HEK293 (cell line): ENCODE results near the gene PRKG1.

Experiments
- CTCF ChIP-seq: fragments of 450-650 bp; formaldehyde crosslinking; IDR thresholded peaks from 2 replicates; pipeline ENCODE4 v1.5.1; 2016; ENCODE audit warnings: missing biosample characterization, missing genetic modification characterization
- MYNN ChIP-seq: fragments of 450-650 bp; formaldehyde crosslinking; IDR thresholded peaks from 2 replicates; pipeline ENCODE4 v1.5.1; 2016; ENCODE audit warnings: missing biosample characterization, missing genetic modification characterization, borderline replicate concordance
- PBX3 ChIP-seq: sonication (generic); formaldehyde crosslinking; IDR thresholded peaks from 2 replicates; pipeline ENCODE4 v1.8.1; 2022; ENCODE audit warnings: mild to moderate bottlenecking, moderate library complexity, missing genetic modification reagents
- TCF7L2 ChIP-seq: IDR thresholded peaks from 2 replicates; pipeline ENCODE4 v1.6.1; 2011; ENCODE audit warnings: low read depth, mild to moderate bottlenecking, inconsistent platforms, low read length, moderate library complexity, borderline replicate concordance
- TRIM28 ChIP-seq: IDR thresholded peaks from 2 replicates; pipeline ENCODE4 v1.6.1; 2011; ENCODE audit warnings: low read length, control low read depth, borderline replicate concordance
- ZNF214 ChIP-seq: fragments of 450-650 bp; formaldehyde crosslinking; IDR thresholded peaks from 2 replicates; pipeline ENCODE4 v1.5.1; 2017; ENCODE audit warnings: missing biosample characterization, mild to moderate bottlenecking, missing genetic modification characterization, borderline replicate concordance
- ZNF555 ChIP-seq: fragments of 450-650 bp; formaldehyde crosslinking; conservative IDR thresholded peaks from 2 replicates; pipeline ENCODE4 v1.5.1; 2017; ENCODE audit warnings: missing biosample characterization, mild to moderate bottlenecking, missing genetic modification characterization, inconsistent platforms
- ZNF707 ChIP-seq: fragments of 450-650 bp; formaldehyde crosslinking; IDR thresholded peaks from 2 replicates; pipeline ENCODE4 v1.5.1; 2016; ENCODE audit warnings: missing biosample characterization, missing genetic modification characterization
- TF ChIP-seq, protein P1 (sequence below): fragments of 450-650 bp; formaldehyde crosslinking; IDR thresholded peaks from 2 replicates; pipeline ENCODE4 v1.5.1; 2016; ENCODE audit warnings: missing biosample characterization, missing genetic modification characterization

GRCh38 chr10:51590818-51591217 lies 516.5 kb downstream of the PRKG1 start:
- TF ChIP-seq ZNF555 (tag by site-specific recombination): no peak
- TF ChIP-seq, protein P1, sequence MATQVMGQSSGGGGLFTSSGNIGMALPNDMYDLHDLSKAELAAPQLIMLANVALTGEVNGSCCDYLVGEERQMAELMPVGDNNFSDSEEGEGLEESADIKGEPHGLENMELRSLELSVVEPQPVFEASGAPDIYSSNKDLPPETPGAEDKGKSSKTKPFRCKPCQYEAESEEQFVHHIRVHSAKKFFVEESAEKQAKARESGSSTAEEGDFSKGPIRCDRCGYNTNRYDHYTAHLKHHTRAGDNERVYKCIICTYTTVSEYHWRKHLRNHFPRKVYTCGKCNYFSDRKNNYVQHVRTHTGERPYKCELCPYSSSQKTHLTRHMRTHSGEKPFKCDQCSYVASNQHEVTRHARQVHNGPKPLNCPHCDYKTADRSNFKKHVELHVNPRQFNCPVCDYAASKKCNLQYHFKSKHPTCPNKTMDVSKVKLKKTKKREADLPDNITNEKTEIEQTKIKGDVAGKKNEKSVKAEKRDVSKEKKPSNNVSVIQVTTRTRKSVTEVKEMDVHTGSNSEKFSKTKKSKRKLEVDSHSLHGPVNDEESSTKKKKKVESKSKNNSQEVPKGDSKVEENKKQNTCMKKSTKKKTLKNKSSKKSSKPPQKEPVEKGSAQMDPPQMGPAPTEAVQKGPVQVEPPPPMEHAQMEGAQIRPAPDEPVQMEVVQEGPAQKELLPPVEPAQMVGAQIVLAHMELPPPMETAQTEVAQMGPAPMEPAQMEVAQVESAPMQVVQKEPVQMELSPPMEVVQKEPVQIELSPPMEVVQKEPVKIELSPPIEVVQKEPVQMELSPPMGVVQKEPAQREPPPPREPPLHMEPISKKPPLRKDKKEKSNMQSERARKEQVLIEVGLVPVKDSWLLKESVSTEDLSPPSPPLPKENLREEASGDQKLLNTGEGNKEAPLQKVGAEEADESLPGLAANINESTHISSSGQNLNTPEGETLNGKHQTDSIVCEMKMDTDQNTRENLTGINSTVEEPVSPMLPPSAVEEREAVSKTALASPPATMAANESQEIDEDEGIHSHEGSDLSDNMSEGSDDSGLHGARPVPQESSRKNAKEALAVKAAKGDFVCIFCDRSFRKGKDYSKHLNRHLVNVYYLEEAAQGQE (tag by site-specific recombination): no peak
- TF ChIP-seq CTCF (tag by site-specific recombination): no peak
- no peak for TF ChIP-seq ZNF214 (tag by site-specific recombination)
- no peak for TF ChIP-seq PBX3 (CRISPR knock-in tag)
- TF ChIP-seq MYNN (tag by site-specific recombination): no peak
- TF ChIP-seq TRIM28: no peak
- no peak for TF ChIP-seq ZNF707 (tag by site-specific recombination)
- no peak for TF ChIP-seq TCF7L2
